IPS-NIHi11 (cell line): ENCODE data around the gene GGCT.

Experiments used
- DNase-seq: peaks from one replicate; pipeline ENCODE4 v3.0.0; 2012; ENCODE audit warnings: mixed read lengths, low spot score

The GGCT gene

DNA sequence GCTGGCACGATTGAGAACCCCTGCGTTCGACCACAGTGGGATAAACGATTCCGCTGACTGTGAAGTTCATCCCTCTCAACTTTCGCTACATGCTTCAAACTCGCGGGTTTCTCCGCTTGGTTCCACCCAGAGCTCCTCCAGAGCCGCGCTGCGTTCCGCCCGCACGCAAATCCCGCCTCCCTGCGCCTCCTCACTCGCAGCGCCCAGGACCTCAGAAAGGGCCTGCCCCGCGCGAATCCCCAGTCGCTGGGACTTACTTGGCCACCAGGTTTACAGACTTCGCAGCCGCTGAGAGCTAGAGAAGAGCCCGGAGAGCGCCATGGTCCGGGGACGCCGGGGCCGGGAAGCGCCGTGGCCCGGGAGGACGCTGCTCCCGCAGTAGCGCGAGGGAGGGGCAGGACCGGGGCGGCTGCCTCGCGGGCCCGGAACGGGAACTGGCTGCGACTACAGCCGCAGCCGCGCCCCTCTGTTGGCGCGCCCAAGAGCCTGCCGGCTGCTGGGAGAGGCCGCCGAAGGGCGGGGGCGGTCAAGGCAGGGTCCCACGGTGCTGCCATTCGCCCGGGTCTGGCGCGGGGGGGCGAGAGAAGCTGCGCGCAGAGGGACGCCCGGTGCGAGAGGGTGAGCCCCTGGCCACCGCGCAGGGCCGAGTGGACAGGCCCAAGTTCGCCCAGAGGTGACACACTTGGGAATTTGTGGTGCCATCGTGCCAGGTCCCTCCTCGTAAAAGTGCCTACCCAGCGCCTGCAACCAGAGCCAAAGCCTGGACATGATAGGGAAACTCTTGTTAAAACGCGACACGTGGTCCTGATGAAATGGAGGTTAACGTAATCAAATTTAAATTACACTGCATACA is 26.1 kb downstream of the GGCT start, which contains the start of gene NOD1:
TSS of gene NOD1 (minus strand) at position 436 of the 853 bp plus-strand sequence. CDS start 21,863 bp downstream, outside the sequence.
- DNase-seq = peak; percentile 90

DNA sequence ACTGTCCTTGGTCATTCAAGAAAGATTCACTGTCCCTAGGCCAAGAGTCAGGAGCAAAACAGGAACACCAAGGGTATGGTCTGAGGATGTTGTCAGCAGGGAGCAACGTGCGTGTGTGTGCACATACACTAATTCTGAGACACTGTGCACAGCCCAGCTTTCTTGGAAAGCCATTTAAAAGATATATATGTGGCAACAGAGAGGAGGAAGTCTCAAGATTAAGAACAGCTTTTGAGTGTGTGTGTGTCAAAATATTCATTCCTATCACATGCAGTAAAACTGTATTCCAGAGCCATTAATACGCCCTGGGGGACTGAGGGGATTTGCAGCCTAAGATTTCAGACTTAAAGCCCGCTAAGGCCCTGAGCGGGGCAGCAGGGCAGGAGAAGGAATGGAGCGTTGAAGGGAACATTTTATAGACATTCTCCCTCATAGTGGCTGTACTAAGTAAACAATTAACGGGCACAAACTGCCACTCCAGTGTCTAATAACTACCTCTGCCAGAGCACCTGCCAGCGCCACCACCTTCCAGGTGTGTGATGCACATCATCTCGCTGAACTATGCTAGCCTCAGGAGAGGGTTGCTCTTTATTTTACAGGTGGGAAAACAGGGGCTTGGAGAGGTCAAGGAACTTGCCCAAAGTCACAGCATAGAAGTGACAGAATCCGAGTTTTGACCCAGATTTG is 28.0 kb downstream of the GGCT start:
- DNase-seq = no peak

DNA sequence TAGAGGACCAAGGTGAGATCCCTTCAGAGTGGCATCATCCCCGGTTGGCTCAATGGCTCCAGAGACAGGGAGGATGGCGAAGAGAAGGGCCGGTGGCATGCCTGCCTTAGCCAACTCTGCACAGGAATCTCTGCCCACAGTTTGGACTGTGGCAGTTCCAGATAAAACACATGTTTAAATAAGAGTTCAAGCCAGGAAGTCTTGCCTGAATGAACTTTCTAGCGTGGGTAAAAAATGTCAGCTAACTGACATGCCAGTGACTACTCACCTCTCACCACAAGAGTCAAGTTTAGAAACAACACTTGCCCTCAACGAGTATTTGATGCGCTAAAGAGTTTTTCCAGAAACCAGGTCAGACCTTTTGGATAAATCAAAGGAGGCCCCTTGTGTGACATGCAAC is 29.0 kb downstream of the GGCT start:
- DNase-seq = no peak

DNA sequence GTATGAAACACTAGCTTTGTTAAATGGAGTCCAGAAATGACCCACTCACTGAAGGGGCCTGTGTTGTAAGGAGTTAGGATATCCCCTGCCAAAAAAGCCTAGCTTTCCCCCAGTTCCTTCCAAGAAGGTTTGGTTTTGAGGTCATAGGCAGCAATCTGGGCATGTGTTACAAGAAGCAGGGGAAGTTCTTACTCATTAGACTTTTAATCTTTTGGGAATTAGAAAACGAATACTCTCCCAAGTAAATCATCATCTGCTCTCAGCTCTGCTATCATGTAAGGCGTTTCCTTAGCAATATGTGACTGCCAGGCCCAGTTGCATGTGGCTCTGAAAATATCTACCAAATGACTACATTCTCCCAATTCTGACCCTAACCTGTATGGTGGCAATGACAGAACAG is 29.7 kb downstream of the GGCT start:
- no peak for DNase-seq

DNA sequence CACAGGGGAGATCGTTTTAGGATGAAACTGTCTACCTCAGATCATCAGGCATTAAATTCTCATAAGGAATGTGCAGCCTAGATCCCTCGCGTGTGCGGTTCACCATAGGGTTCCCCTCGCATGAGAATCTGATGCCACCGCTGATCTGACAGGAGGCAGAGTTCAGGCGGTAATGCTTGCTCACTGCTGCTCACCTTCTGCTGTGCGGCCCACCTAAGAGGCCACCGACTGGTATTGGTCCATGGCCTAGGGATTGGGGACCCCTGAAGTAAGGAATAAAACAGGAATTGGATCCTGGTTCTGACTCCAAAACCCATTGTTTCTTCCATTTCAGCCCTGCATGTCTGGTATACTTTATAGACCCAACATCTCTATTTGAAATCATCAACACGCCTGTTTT is 30.1 kb downstream of the GGCT start:
- no peak for DNase-seq

DNA sequence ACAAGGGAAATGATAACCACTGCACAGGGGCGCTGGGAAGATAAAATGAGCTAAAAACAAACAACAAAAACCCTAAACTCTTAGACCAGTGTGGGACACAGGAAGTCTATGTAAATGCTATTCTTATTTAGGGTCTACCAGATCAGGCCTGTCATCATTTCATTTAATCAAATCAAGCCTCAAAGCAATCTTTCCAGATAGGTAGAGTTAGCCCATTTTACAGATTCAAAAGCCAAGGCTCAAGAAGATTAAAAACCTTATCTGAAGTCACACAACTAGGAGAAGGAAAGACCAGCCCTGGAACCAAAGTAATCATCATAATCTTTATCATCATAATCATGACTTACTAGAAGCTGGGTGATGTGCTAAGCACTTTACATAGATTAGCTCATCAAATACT is 30.7 kb downstream of the GGCT start:
- no peak for DNase-seq

DNA sequence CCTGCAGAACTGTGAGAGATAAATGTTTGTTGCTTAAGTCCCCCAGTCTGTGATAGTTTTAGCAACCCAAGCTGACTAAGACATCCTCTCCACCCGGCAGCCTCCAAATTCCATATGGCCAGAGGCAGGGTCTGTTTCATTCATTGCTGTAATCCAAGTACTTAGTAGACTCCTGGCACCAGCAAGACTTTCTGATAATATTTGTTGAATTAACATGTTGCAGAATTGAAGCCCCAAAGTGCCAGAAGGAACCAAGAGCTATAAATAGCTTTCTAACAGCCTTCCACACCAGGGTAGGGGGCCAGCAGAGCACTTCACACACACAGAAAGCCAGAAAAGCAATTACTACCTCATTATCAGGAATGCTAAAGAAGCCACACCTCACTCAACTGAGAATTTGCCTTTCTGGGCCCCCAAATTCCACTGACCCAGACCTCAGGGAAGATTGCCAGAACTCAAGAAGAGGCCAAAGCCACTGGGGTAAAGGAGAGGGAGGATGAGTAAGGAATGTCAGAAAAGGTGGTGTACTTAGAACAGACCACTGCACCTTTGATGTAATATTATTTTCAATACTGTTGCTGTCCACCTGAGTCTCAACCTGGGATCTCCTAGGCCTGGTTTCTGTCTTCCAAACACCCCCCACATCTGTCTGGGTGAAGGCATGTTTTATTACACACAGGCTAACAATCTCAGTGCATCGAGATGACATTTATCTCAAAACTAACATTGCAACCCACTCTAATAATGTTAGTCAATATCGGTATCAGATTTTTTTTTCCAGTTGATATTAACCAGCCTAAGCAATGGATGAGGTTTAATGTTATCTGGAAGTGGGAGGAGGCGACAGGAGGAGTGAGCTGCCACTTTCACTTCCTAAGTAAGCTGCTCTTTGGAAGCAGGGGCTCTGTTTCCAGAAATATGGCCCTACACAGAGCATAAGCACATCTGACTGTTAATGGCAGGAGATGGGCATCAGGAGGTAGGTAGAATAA is 31.5 kb downstream of the GGCT start:
- DNase-seq = no peak

DNA sequence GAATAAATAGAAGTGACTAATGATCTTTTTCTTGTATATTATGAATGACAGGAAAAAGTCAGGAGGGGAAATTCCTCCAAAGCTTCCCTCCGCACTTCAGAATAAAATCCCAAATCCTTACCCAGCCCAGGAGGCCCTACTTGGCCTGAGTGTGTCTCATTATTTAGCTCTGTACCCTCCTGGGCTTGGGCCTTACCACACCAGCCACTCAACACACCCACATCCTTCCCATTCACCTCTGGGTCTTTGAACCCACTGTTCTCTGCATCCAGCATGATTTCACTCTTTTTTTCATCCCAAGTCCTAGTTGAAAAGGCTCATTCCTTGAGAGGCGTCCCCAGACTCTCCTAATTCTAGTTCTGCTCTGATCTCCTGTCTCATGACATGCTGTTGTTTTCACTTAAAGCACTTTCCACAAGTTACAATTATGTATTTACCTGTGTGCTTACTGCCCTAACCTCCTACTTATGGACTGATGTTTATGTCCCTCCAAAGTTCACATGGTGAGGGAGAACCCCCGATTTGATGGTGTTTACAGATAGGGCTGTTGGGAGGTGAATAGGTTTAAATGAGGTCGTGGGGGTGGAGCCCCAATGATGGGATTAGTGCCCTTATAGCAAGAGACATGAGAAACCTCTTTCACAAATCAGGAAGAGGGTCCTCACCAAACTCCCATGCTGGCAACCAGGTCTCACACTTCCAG is 32.4 kb downstream of the GGCT start:
- no peak for DNase-seq

DNA sequence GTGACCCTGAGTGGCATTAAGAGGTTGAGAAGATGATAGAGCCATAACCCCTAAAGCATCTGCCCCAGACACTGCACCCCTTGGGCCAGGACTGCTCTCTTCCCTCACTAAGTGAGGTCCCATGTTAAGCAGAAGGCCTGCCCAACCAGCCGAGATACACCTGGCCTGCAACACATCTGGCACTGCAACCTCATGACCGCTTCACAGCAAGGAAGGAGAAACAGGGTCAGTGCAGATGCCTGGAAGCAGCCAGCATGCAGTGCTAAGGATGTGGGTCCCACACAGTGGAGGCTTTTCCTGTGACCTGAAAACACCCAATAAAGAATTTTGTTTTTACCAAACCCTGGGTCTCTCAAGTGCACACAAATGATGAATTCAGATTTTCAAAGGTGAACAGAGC is 33.4 kb downstream of the GGCT start:
- DNase-seq = no peak

DNA sequence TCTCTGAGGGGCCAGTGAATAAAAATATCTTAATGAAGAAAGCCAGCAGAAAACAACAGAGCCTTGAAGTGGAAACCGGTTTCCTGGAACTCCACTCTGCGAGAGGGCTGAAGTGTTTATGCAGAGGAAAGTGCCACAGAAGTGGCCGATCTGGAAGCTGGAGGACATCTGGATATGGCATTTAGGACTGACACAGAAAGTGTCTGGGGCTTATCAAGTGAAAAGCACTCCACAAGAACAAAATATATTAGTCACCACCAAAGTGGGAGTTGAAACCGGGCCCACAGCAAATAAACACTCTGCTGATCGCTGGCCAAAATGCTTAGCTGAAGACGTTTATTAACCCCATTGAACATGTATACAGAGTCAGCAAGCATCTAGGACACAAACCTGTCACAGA is 33.9 kb downstream of the GGCT start:
- DNase-seq = no peak

DNA sequence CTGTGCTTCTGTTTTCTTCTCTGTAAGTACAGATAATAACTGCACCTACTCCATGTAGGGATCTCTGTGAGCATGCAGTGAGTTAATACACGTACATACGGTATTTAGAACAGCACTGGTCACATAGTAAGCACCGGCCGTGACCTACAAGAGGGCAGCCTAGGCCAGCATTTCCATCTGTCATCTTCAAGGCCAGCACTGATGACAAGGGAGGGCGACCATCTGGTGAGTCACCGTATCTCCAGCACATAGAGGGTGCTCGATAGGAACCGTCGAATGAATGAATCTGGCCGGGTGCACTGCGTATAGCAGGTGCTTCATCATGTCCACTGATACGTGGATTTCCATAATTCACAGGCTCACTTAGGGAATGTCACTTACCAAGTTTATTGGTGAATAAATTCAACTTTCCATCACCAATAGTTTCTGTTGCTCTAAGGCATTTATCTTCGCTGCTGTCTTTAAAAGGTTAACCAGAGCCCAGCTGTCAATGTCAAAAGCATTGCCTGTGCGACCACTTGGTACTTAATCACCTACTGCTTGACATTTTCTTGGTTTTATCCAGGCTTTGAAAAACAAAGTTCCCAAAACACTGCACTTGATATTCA is 34.4 kb downstream of the GGCT start:
- no peak for DNase-seq

DNA sequence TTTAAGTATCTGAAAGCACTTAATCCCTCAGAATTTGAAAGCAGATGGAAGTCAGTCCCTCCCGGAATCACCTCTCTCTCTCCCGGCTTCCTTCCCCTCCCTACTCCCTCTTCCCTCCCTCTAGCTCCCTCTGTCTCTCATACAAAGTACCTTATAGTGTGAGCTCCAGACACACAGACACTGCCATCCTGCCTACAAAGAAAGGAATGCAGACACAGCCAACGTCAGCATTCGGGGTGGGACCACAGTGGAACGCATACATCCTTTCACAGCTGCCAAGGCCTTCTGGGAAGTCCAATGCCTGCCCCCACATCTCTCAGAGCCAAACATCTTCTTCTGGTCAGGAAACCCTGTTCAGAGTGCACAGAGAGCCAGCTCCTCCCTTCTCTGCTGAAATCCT is 35.3 kb downstream of the GGCT start:
- peak; percentile 75 for DNase-seq

DNA sequence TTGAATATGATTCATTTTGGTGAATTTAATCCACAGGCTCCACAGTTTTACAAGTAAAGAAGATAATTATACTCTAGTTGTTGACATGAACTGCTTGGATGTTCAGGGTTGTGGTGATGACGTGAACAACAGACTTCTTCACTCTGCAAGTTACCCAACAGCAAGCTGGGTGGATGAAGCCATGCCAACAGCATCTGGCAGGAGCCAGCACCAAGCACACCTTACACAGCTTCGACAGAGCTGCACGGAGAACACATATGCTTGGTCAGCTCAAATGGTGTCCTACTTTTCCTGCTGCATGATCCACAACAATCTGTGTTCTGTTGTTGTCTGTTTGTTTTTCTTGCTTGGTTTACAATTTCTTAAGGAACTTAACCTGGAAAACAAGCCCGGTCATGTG is 35.8 kb downstream of the GGCT start:
- no peak for DNase-seq

DNA sequence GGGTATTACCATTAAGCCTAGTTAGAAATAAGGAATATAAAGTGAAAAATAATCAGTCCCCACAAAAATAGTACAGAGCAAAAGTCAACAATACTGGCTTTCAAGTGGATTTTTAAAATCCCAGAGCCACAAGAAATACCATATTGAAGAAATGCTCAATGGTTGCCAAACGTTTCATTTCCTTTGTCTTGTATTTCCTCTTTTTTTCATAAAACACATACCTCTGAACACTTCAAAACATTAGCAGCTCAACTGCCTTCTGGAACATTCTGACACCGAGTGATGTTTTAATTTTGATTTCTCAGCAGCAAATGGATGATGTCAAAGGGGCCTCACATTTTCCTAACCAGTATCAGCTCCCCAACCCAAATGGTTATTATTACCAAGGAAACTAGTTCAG is 36.6 kb downstream of the GGCT start:
- DNase-seq = no peak

DNA sequence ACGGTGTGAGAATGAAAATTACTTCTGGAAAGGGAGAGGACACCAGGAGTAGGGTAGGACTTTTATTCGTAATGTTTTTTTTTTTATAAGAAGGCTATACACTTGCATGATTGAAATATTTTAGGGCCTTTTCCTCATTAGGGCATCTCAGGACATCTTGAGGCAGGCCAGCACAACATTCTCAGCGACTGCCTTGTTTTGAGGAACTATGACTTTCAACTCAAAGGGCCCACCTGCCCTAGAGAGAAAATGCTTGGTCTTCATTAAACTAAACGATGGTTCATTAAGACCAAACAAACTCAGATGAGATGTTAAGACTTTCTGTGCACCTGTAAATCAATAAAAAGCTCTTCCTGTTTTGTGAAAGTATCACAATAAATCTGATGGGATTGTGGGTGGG is 37.4 kb downstream of the GGCT start:
- DNase-seq = no peak

DNA sequence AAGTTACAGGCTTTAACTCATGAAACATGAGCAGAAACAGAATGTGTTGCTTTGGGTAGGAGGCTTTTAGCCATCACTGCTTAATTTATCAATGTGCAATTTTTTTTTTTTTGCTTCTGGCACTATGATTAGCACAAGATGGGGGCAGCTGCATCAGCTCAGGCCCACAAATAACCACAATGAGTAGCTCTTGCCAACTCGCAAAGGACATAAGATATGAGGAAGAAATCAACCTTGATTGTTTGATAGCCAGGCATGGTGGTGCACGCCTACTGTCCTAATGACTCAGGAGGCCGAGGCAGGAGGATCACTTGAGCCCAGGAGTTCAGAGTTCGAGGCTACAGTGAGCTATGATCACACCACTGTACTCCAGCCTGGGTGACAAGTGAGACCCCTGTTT is 38.4 kb downstream of the GGCT start:
- DNase-seq = no peak

DNA sequence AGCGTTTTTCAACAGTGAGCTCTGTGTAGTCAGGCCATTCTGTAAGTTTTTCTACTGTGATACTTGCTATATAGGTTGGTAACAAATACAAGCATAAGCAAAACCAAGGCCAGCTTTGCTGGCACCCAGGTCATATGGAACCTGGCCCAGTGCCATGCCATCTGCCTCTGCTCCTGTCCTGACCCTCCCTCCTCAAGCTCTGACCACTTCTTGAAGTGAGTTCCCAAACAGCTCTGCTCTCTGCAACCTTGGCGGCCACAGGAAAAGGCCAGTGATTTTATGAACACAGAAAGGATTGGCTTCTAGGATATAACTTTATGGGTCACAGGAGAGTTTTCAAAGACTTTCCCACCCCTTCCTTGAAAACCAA is 38.8 kb downstream of the GGCT start:
- DNase-seq = no peak

DNA sequence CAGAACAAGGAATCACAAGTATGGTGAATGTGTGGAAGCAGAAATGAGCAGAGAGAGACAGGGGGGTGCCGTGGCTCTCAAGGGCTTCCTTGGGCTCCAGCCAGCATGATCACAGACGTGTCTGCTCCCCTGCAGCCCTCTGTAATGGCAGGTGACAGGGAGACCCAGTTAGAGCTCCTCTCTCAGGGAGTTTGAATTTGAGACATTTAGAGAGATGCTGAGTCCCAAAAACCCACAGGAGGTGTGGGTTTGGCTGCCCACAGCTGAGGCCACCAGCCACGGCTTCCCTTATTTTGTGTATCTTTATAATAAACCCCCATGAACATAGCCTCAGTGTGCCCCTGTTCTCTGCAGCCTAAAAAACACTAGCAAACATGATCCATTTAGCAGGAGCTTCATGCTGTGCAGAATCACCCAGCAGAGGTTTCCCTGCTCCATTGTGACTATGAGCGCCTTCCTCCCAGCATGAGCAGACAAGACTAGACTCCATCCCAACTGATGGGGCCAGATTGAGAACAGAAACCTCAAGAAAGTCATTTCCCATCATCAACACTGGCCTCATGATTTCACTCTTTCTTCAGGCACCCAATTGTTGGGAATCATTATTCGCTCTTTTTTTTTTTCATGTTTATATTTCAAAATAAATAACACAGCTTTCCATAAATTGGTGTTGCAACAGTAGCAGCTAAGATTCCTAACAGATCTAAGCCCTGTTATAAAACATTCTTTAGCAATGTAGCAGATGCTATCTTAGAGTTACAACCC is 39.4 kb downstream of the GGCT start:
- no peak for DNase-seq

DNA sequence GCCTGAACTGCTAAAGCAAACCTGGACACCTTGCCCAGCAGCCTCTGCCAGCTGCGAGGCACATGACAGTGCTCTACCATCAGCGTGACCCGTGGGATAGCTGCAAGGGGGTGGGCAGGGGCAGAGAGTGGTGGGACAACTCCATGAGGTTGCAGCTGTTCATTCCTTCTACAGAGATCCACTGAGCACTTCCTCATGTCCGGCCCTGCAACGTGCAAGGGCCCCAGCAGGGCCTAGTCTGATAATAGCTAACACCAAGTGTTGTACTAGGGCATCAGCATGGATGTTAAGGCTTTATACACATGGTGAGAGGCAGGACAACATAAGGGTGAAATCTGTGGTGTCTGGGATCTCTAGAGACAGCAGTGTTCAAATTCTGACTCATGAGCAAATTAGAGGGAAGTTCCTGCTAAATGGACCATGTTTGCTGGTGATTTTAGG is 40.4 kb downstream of the GGCT start:
- DNase-seq = no peak

DNA sequence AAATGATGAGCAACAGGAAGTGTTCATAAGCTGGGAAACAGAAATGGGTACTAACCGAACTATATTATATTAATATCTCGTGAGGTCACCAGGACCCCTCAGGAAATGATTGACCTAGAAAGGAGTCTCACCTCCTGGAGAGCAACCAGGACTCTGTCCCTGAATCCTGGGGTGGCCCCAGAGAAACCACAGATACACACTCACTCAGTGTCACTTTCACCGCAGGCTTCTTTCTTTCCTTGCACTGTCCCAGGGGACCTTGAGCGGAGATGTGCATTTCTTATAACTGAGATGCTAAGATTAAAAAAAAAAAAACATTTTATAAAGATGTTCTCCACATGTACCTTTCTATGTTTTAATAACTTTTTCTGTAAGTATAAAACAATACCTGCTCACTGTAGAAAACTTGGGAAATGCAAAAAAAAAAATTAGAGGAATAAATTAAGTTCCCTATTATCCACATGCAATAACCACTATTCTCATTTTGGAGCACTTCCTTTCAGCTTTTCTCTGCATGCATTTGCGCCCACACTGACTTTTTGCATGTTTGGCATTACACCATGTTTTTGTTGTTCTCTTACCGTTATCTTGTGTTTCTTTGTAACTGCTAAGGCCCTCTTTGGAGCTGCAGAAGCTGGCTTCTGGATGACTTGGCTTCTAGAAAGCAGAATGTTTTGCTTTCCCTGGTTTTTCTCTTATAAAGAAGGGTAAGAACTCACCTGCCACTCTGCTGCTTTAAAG is 41.1 kb downstream of the GGCT start:
- DNase-seq = no peak
